Measurements from ENCODE around the gene PPM1K.

Gene PPM1K

GRCh38 chr4:88276952-88277710, 7.2 kb downstream of the PPM1K start:
- DNase-seq, result peak; percentile 27

- no peak for DNase-seq
Measured at GRCh38 chr4:88275949-88276515, 8.3 kb downstream of the PPM1K start.

- peak; percentile 97 for DNase-seq
Measured at GRCh38 chr4:88275516-88275915, 8.8 kb downstream of the PPM1K start.

DNA sequence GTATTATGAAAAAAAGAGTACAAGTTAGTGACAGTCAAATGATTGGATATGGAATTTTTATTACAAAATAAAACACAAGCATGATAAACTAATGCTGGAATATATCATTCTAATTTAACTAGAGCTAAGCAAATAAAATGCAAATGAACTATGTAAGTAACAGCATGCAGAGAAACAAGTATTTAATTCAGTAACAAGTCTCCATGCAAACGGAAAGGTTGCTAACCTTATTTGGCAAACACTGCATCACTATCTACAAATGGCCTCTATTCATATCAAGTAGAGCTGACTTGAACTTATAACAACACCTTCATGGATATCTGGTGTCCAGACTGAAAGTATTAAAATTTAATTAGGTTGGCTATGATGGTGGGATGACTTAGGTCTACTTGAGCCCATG, 15.4 kb downstream of the PPM1K start:
- DNase-seq, result no peak

GRCh38 chr4:88264336-88264735, 20.0 kb downstream of the PPM1K start:
- no peak for DNase-seq

GRCh38 chr4:88257726-88258125, 26.6 kb downstream of the PPM1K start:
- DNase-seq, result no peak

DNA sequence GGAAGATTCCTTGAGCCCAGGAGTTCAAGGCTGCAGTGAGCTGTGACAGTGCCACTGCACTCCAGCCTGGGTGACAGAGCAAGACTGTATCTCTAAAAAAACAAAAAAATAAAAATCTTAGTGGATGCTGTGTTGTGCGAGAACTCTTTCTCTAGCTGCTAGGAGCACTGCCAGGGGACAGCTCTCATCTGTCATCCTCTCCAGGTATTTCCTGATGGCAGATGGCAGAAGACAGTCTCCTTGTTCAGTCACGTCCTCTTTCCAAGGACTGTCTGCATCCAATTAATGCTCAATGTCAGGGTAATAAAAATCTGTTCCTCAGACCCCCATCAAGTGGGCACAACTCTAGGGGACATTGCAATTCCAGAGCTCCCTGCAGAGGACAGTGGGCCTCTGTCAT, 29.2 kb downstream of the PPM1K start:
- DNase-seq, result no peak

- DNase-seq, result peak; percentile 55
Measured at GRCh38 chr4:88251924-88252323, 32.4 kb downstream of the PPM1K start.

DNA sequence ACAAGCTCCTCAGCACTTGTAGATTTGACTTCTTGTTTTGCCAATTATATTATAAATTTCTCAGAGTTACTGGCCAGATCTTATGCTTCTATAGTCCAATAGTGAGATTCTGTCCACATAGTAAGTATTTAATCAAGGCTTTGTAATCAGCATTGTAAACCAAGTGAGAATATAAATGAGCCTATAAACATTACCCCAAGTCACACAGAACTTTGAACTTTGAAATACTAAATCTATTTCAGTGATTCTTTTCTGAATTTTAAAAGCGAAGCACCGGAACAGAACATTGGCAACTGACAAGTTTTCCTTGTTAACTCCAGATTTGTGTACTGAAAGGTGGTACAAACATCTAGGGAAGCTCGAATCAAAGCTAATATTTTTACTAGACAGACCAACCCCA, 37.2 kb downstream of the PPM1K start:
- no peak for DNase-seq

DNA sequence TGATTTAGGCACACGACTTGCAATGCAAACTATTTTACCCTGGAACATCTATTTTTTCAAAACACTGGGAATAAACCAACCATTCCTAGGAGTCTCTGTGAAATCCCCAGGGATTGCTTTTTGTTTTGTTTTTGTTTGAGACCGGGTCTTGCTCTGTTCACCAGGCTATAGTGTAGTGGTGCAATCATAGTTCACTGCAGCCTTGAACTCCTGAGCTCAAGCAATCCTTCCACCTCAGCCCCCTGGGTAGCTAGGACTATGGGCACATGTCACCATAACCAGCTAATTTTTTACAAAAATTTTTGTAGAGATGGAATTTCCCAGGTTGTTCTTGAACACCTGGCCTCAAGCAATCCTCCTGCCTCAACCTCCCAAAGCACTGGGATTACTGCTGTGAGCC, 37.8 kb downstream of the PPM1K start:
- no peak for DNase-seq

- no peak for DNase-seq
Measured at GRCh38 chr4:88244816-88245579, 39.4 kb downstream of the PPM1K start.

DNA sequence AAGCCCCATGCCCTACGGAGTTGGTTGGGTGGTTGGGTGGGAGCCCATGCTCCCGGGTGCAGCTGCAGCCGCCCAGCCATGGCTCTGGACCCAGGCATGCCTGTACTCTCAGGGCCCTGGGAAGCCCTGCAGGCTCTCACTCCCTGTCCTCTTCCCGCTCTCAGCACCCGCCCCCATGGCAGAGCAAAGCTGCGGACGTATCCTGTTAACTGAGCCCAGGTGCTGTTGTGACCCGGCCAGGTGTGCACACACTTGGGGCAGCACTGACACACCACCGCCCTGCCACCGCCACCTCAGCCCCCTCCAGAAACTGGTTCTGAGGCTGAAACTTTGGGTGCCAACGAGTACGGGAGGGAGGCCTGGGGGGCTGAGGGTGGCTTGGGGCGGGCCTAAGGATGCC, 40.3 kb downstream of the PPM1K start:
- no peak for DNase-seq

DNA sequence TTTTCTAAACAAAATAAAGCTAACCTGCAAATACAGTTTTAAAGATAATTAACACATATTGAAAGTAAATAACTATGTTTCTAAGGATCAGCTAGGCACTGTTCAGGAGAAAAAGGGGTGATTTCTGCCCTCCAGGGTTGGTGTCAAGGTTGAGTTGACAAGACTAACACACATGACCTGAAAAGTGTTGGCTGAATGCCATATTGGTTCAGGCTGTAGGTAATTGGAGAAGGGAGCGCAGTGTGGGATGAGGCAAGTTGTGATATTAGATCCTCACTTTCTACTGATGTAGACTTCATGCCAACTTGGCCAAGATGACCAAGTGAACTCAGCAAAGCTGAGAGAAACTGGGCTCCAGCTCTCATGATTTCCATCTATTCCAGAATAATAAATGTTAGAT, 42.2 kb downstream of the PPM1K start:
- DNase-seq, result no peak

DNA sequence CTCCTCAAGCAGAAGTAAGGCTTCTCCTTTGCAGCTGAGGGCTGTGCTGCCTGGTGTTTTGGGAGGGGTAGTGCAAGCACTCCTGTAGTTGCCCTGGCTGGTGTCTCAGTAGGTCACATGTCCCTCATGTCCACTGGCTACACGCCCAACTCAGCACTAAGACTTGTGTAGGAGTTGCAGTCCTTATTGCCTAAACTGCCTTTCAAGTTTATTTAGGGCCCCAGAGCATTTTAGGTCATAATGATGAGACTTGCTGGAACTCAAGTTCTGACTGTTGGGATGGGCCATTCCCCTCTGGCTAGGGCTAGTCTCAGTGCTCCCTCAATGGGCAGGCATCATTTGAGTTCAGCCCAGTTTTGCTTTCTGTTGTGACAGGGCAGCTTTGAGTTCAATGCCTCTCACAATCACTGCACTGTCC, 44.1 kb downstream of the PPM1K start:
- DNase-seq, result no peak

- no peak for DNase-seq
Measured at GRCh38 chr4:88230969-88231771, 53.2 kb downstream of the PPM1K start.

DNA sequence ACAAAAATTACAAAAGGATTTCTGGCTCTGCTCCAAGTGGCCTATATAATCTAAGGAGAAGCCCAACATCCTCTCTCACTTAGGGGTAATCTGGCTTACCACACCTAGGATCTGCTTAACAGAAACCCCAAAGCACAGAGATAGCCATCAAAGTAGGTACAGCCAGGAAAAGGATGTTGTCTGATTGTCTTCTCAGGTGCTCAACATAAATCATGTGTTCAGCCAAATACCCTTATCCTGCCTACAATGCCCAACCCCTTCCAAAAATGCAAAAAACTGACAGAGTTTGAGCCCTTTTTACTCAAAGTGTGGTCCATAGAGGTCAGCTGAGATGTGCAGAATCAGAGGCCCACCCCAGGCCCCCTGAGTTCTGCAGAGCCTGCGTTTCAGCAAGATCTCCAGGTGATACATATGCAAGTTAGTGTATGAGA, 53.9 kb downstream of the PPM1K start:
- no peak for DNase-seq

GRCh38 chr4:88227734-88228133, 56.6 kb downstream of the PPM1K start:
- no peak for DNase-seq

- DNase-seq, result no peak
Measured at GRCh38 chr4:88226143-88226542, 58.2 kb downstream of the PPM1K start.

DNA sequence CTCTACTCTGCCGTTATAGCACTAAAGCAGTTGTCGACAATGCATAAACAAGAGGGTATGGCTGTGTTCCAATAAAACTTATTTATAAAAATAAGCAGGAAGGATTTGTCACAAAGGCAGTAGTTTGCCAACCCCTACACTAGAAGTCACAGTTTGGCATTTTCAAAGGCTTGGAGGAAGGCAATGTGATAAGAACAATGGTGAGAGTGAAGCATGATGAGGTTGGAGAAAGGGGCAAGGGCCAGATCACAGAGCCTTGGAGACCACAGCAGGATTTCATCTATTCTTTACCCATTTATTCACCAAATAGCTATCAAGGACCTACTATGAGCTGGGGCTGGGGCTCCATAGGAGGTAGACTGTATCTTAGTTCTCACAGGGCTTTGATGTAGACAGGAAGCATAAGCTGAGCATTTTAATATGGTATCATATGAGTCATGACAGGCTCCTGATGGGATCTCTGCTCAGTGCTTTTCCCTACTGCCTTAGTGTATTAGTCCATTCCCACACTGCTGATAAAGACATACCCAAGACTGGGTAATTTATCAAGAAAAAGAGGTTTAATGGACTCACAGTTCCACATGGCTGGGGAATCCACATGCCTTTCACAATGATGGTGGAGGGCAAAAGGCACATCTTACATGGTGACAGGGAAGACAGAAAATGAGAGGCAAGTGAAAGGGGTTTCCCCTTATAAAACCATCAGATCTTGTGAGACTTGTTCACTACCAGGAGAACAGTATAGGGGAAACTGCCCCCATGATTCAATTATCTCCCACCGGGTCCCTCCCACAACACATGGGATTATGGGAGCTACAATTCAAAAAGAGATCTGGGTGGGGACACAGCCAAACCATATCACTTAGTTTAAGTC, 58.9 kb downstream of the PPM1K start:
- no peak for DNase-seq

DNA sequence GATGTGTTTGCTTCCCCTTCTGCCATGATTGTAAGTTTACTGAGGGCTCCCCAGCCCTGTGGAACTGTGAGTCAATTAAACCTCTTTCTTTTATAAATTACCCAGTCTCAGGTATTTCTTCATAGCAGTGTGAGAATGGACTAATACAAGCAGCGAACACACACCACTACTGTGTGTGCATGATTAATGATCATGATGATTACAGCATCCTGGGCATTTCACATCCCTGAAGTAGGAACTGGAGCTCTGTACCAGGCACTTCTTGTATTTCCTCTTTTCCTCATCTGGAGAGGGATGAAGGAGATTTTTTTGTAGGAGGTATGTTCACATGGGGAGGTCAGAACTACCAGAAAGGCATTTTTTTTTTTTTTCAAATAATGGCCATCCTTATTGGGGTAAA, 60.8 kb downstream of the PPM1K start:
- no peak for DNase-seq

- DNase-seq, result peak; percentile 51
Measured at GRCh38 chr4:88219099-88219498, 65.3 kb downstream of the PPM1K start.

DNA sequence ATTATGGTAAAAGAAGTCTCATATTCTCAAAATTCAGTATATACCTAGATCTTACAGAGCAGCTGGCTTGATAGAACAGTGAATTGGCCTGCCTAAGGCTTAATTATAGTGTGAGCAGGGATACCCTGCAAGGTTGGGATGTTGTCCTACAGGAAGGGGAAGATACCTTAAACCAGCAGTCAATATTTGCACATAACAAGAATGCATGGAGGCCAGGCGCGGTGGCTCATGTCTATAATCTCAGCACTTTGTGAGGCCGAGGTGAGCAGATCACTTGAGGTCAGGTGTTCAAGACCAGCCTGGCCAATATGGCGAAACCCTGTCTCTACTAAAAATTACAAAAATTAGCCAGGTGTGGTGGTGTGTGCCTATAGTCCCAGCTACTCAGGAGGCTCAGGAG, 67.2 kb downstream of the PPM1K start:
- DNase-seq, result no peak
